Measurements from ENCODE around the gene NRM. TPM values are rescaled to one million over a fixed set of nuclear protein-coding genes. Genes with fewer than 3 reads are reported as not detected.

Gene NRM, protein sequence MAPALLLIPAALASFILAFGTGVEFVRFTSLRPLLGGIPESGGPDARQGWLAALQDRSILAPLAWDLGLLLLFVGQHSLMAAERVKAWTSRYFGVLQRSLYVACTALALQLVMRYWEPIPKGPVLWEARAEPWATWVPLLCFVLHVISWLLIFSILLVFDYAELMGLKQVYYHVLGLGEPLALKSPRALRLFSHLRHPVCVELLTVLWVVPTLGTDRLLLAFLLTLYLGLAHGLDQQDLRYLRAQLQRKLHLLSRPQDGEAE
- total RNA-seq (2022; extraction: Qiagen RNA extraction): 19.5 to 26.7 TPM (median 25.9 TPM) in 5 replicates

DNA sequence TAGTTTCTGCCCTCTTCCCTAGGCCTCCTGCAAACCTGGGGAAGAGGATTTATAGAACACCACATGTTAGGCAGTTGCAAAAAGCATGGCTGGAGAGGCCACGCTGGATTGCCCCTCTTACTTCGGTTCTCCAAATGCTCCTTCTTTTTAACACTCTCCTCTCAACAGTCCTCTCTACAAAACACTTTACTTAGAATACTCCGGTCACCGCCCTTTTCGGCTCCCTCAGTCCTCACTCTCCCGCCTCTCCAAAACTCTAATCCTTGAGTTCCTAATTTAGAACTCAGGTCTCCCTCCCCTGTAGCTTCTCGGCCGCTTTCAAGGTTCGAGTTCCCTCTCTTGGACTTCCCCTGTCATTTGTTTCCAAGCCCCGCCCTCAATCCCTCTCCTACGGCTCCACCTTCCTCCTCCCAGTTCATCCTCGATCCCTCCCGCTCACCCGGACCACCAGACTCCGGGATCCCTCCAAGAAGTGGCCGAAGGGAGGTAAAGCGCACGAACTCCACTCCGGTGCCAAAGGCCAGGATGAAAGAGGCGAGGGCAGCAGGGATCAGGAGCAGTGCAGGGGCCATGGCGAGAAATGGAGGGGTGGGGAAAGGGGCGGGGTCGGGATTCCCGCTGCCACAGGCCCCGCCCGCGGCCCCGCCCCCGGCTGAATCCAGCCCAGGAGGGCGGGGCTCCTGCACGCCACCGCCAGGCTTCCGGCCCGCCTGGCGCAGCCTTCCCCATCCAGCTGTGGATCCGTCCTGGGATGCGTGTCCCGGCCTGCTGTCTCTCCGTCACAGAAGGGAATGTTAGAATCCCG is at the start of gene NRM:
Gene NRM, minus strand, starts transcription at position 582 of the 805 bp plus-strand sequence. Its CDS starts 10 bp downstream, at position 572.

DNA sequence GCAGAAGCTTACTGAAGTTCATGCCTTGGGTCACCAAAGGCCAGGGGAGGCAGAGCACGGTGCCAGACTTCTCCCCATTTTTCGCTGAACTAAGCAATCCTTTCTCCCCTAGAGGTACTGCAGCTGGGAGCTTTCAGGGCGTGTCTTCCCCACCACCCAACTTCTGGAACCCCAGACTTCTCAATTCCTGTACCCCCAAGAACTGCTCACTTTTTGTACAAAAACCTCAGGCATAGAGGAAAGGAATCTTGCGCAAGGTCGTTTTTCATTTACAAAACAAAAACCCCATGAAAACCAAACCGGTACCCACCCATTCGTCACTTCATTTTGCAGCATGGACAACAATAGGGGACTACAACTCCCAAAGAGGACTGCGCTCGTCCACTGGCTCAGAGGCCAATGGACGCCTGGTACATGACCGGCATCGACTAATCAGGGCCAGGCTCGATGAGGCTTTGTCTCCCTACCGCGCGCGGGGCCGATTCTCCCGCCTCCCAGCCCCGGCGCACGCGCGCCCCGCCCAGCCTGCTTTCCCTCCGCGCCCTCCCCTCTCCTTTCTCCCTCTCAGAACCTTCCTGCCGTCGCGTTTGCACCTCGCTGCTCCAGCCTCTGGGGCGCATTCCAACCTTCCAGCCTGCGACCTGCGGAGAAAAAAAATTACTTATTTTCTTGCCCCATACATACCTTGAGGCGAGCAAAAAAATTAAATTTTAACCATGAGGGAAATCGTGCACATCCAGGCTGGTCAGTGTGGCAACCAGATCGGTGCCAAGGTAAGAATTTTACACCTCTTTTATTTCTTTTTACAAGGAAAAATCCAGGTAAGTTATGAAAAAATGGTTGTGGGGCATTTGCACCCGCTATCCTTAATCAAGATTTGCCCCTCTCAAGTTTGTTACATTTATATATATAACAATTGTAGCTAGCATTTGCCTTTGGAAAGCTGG is 29.3 kb upstream of the NRM start, which contains the start of gene TUBB:
Gene TUBB, plus strand, starts transcription at position 562 of the 947 bp plus-strand sequence. Its CDS starts 155 bp downstream, at position 717.

DNA sequence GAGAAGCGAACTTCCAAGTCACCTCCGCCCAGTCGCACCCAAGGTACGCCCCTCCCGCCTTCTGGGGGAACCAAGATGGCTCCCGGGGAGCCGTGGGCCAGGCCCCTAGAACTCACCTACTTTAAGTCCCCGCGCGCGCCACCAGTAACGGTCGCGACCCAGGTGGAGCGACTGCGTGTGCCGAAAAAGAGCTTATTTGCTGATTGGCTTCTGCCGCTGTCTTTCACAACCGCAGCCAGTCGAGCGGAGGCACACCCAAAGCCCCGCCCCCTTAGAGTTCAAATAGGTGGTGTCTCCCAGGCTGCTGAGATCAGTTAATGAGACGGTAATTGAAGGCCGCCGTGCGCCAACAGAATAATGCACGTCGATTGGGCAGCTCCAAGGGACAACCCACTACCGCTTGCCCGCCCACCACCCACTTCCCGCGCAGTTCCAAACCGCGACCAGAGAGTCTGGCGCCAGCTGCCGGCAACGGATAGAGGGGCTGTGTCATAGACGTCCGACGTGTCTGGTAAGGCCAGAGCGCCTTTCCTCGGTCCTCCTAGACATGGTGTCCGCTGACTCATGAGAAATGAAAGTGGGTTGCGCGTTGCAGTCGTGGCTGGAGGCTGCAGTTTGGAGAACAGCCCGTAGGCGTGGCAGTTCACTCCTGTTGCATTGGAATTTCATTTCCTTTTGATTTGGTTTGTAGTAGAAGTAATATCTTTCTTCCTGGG is 26.5 kb upstream of the NRM start, which contains the start of gene MDC1:
Gene MDC1, minus strand, starts transcription at position 153 of the 716 bp plus-strand sequence. CDS start 2,106 bp downstream, outside the sequence.

GRCh38 chr6:30686009-30686907 is 4.5 kb downstream of the NRM start, which contains the start of gene PPP1R18:
Gene PPP1R18 (minus strand): TSS chr6:30686645. CDS start chr6:30686018, 627 bp downstream.

DNA sequence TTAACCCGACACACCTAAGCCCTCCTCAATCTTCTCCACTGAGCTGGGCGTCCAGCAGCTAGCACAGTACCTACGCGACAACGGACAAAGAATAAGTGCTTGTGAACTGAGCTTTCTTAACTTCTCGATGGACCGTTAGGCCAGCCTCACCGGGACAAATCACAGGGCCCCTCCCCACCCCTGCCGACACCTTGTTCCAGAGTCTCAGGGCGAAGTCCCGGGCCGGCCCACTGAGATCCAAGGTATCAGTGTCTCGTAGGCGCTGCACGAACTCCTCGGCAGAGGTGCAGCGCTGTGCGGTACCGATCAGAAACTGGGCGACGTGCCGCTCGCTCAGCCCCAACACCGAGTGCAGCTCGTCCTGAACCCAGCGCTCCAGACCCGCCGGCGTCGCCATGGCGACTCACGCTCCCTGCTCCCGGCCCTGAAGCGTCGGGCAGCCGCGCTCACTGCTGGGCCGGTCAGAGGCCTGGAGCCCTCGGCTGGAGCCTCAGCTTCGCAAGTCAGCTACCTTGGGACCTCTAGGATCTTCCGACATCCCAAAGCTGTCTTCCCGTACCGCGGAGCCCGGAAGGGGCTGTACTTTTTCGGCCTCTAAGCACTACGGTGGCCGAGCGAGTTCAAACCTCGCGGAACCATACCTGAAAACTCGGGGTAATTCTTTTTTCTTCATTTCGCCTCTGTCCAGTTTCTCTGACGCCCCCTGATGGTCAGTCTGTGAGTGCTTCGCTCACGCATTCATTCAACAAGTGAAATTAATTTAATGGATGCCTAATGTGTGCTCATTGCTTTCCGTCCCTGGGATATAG is 18.1 kb downstream of the NRM start, which contains the start of gene DHX16:
Gene DHX16, minus strand, starts transcription at position 562 of the 809 bp plus-strand sequence. Its CDS starts 165 bp downstream, at position 397.

GRCh38 chr6:30646450-30647241 is 44.1 kb downstream of the NRM start, which contains the start of gene C6orf136:
Gene C6orf136 (plus strand): TSS chr6:30647133. CDS start chr6:30647232, 99 bp downstream.

Other genes starting within 250 kb of the NRM start
- 56.6 to 65.3 TPM (median 57.4 TPM) in 5 replicates for gene HLA-E, start 201.5 kb downstream of the NRM start, total RNA-seq (2022; extraction: Qiagen RNA extraction)
- gene GNL1, start 134.5 kb downstream of the NRM start, total RNA-seq (2022; extraction: Qiagen RNA extraction): 26.6 to 34.8 TPM (median 32.4 TPM) in 5 replicates
- 15.2 to 17.2 TPM (median 16.4 TPM) in 5 replicates for gene PRR3, start 133.7 kb downstream of the NRM start, total RNA-seq (2022; extraction: Qiagen RNA extraction)
- gene ABCF1, start 119.5 kb downstream of the NRM start, total RNA-seq (2022; extraction: Qiagen RNA extraction): 45.1 to 64.6 TPM (median 49.2 TPM) in 5 replicates
- 30.0 to 47.5 TPM (median 32.7 TPM) in 5 replicates for gene PPP1R10, start 73.7 kb downstream of the NRM start, total RNA-seq (2022; extraction: Qiagen RNA extraction)
- gene MRPS18B, start 73.1 kb downstream of the NRM start, total RNA-seq (2022; extraction: Qiagen RNA extraction): 70.3 to 111 TPM (median 75.3 TPM) in 5 replicates
- gene ATAT1, start 64.1 kb downstream of the NRM start, total RNA-seq (2022; extraction: Qiagen RNA extraction): 4.8 to 6.8 TPM (median 5.9 TPM) in 5 replicates
- gene C6orf136, start 43.9 kb downstream of the NRM start, total RNA-seq (2022; extraction: Qiagen RNA extraction): 12.2 to 14.6 TPM (median 13.7 TPM) in 5 replicates
- 25.6 to 29.8 TPM (median 27.5 TPM) in 5 replicates for gene DHX16, start 18.0 kb downstream of the NRM start, total RNA-seq (2022; extraction: Qiagen RNA extraction)
- gene PPP1R18, start 4.3 kb downstream of the NRM start, total RNA-seq (2022; extraction: Qiagen RNA extraction): 40.7 to 45.7 TPM (median 42.2 TPM) in 5 replicates
- 14.7 to 20.9 TPM (median 17.4 TPM) in 5 replicates for gene MDC1, start 26.3 kb upstream of the NRM start, total RNA-seq (2022; extraction: Qiagen RNA extraction)
- 855 to 944 TPM (median 897 TPM) in 5 replicates for gene TUBB, start 29.4 kb upstream of the NRM start, total RNA-seq (2022; extraction: Qiagen RNA extraction)
- gene FLOT1, start 51.7 kb upstream of the NRM start, total RNA-seq (2022; extraction: Qiagen RNA extraction): 86.1 to 92.0 TPM (median 89.9 TPM) in 5 replicates
- gene IER3, start 53.6 kb upstream of the NRM start, total RNA-seq (2022; extraction: Qiagen RNA extraction): 46.5 to 68.8 TPM (median 60.6 TPM) in 5 replicates
- gene DDR1, start 193.5 kb upstream of the NRM start, total RNA-seq (2022; extraction: Qiagen RNA extraction): 54.3 to 66.8 TPM (median 63.6 TPM) in 5 replicates
- gene GTF2H4, start 217.2 kb upstream of the NRM start, total RNA-seq (2022; extraction: Qiagen RNA extraction): 17.1 to 32.8 TPM (median 18.2 TPM) in 5 replicates
- gene VARS2, start 223.3 kb upstream of the NRM start, total RNA-seq (2022; extraction: Qiagen RNA extraction): 13.5 to 16.5 TPM (median 14.8 TPM) in 5 replicates
- gene SFTA2, start 241.2 kb upstream of the NRM start, total RNA-seq (2022; extraction: Qiagen RNA extraction): not detected in 5 replicates
- 0.07 to 0.15 TPM (median 0.12 TPM) in 5 replicates for gene MUCL3, start 250.0 kb upstream of the NRM start, total RNA-seq (2022; extraction: Qiagen RNA extraction)